ENCODE results near the gene GPR35.

DNA sequence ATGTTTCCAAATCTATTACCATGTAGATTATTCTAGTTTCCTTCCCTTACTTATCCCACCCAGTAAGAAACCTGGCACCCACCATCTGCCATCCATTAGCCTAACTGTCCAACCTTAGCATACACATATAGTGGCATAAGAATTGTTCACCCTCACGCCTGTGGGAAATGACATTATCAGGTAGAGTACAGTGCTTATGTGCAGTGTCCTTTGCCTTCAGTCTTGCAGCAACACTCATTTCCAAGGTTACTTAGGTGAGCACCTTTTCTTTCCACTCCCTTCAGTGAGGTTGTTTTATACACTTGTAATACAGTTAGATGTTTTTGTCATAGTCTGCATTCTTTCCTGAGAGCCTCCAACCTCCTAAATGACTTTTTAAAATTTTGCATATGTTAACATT lies 39.3 kb downstream of the GPR35 start:
- TF ChIP-seq POLR2AphosphoS5 (IDR thresholded peaks at IDR 0.05; ENCODE audit: low read depth, low read length) (no peak), SIN3A (IDR thresholded peaks at IDR 0.05; ENCODE audit: borderline replicate concordance, insufficient read depth, low read length) (no peak)

Data from PFSK-1 (cell line).